IPS DF 6.9 (cell line): ENCODE data around the gene DIP2C.

Experiments used
- DNase-seq: peaks from one replicate; pipeline ENCODE4 v3.0.0-alpha.2; 2013; ENCODE audit warnings: low read depth, low spot score
- H3K27ac ChIP-seq: one replicate; pipeline ENCODE4 v1.5.1; 2013; ENCODE audit warnings: low read length, control low read depth
- H3K27me3 ChIP-seq: 2 replicates; pipeline ENCODE4 v1.6.1; 2013; ENCODE audit warnings: mild to moderate bottlenecking, low read length; ENCODE audit not compliant: control insufficient read depth, insufficient read depth
- H3K36me3 ChIP-seq: 2 replicates; pipeline ENCODE4 v1.6.1; 2013; ENCODE audit warnings: low read length; ENCODE audit not compliant: control insufficient read depth, insufficient read depth
- H3K4me1 ChIP-seq: 2 replicates; pipeline ENCODE4 v1.6.1; 2013; ENCODE audit warnings: low read length; ENCODE audit not compliant: control insufficient read depth, insufficient read depth
- H3K4me3 ChIP-seq: 2 replicates; pipeline ENCODE4 v1.5.1; 2013; ENCODE audit warnings: mild to moderate bottlenecking, low read length
- H3K9me3 ChIP-seq: 2 replicates; pipeline ENCODE4 v1.6.1; 2013; ENCODE audit warnings: low read length, inconsistent platforms; ENCODE audit not compliant: control insufficient read depth, insufficient read depth
- WGBS: extraction: QIAGEN DNeasy Blood & Tissue Kit; methylation state at CpG from one replicate; pipeline ENCODE4 v1.1.7; 2013; ENCODE audit warnings: mixed read lengths, missing lambda C conversion rate; ENCODE audit not compliant: insufficient read length, insufficient coverage; 5-methylcytosine and 5-hydroxymethylcytosine counted together

DIP2C gene

GRCh38 chr10:531541-531940 lies 157.9 kb downstream of the DIP2C start:
- no peaks in the 10 kb centered on the region for H3K27me3 ChIP-seq
- H3K27ac ChIP-seq, result no peak overlapping the region
- no peak for DNase-seq
- no peaks in the 10 kb centered on the region; the same call in 1 of the 2 replicates for H3K36me3 ChIP-seq
- no peaks in the 10 kb centered on the region for H3K9me3 ChIP-seq
- no peak overlapping the region for H3K4me3 ChIP-seq
- no CpG with 5 or more reads among the region's 18 CpGs for WGBS
- no peaks in the 10 kb centered on the region; the same call in 1 of the 2 replicates for H3K4me1 ChIP-seq

GRCh38 chr10:530717-531116 lies 158.8 kb downstream of the DIP2C start:
- no CpG with 5 or more reads among the region's 16 CpGs for WGBS
- Histone ChIP-seq H3K4me1 (no peaks in the 10 kb centered on the region; the same call in 1 of the 2 replicates), H3K4me3 (no peak overlapping the region), H3K9me3 (no peaks in the 10 kb centered on the region), H3K36me3 (no peaks in the 10 kb centered on the region; the same call in 1 of the 2 replicates), H3K27me3 (no peaks in the 10 kb centered on the region), H3K27ac (no peak overlapping the region)
- DNase-seq, result no peak

GRCh38 chr10:529468-530230 lies 159.8 kb downstream of the DIP2C start:
- WGBS, result no CpG with 5 or more reads among the region's 27 CpGs
- no peak for DNase-seq
- no peaks in the 10 kb centered on the region; the same call in 1 of the 2 replicates for H3K4me1 ChIP-seq
- no peaks in the 10 kb centered on the region for H3K9me3 ChIP-seq
- H3K27me3 ChIP-seq, result no peaks in the 10 kb centered on the region
- H3K36me3 ChIP-seq, result no peaks in the 10 kb centered on the region; the same call in 1 of the 2 replicates
- no peak overlapping the region for H3K27ac ChIP-seq
- no peak overlapping the region for H3K4me3 ChIP-seq

GRCh38 chr10:528173-529165 lies 161.0 kb downstream of the DIP2C start:
- Histone ChIP-seq H3K4me1 (no peaks in the 10 kb centered on the region; the same call in 1 of the 2 replicates), H3K9me3 (no peaks in the 10 kb centered on the region), H3K36me3 (no peaks in the 10 kb centered on the region; the same call in 1 of the 2 replicates), H3K27me3 (no peaks in the 10 kb centered on the region), H3K27ac (no peak overlapping the region), H3K4me3 (no peak overlapping the region)
- no peak for DNase-seq
- no CpG with 5 or more reads among the region's 37 CpGs for WGBS

- no peak overlapping the region for H3K4me3 ChIP-seq
- no peaks in the 10 kb centered on the region for H3K27me3 ChIP-seq
- no CpG with 5 or more reads among the region's 1 CpG for WGBS
- H3K36me3 ChIP-seq, result no peaks in the 10 kb centered on the region; the same call in 1 of the 2 replicates
- no peaks in the 10 kb centered on the region for H3K9me3 ChIP-seq
- DNase-seq, result no peak
- H3K27ac ChIP-seq, result no peak overlapping the region
- no peaks in the 10 kb centered on the region; the same call in 1 of the 2 replicates for H3K4me1 ChIP-seq
Measured at GRCh38 chr10:527416-527815, 162.1 kb downstream of the DIP2C start.

GRCh38 chr10:526651-527312 lies 162.7 kb downstream of the DIP2C start:
- no peak for DNase-seq
- Histone ChIP-seq H3K9me3 (no peaks in the 10 kb centered on the region), H3K27me3 (no peaks in the 10 kb centered on the region), H3K4me3 (no peak overlapping the region), H3K36me3 (no peaks in the 10 kb centered on the region; the same call in 1 of the 2 replicates), H3K27ac (no peak overlapping the region), H3K4me1 (no peaks in the 10 kb centered on the region; the same call in 1 of the 2 replicates)
- no CpG with 5 or more reads among the region's 21 CpGs for WGBS

GRCh38 chr10:525565-526315 lies 163.7 kb downstream of the DIP2C start:
- no CpG with 5 or more reads among the region's 17 CpGs for WGBS
- Histone ChIP-seq H3K27me3 (no peaks in the 10 kb centered on the region), H3K4me3 (no peak overlapping the region), H3K36me3 (no peaks in the 10 kb centered on the region; the same call in 1 of the 2 replicates), H3K4me1 (no peaks in the 10 kb centered on the region; the same call in 1 of the 2 replicates), H3K9me3 (no peaks in the 10 kb centered on the region), H3K27ac (no peak overlapping the region)
- no peak for DNase-seq

GRCh38 chr10:523925-524324 lies 165.5 kb downstream of the DIP2C start:
- DNase-seq, result no peak
- WGBS, result no CpG with 5 or more reads among the region's 8 CpGs
- H3K27me3 ChIP-seq, result no peaks in the 10 kb centered on the region

GRCh38 chr10:522350-522749 lies 167.1 kb downstream of the DIP2C start:
- Histone ChIP-seq H3K4me3 (no peak overlapping the region), H3K9me3 (no peaks in the 10 kb centered on the region), H3K4me1 (no peaks in the 10 kb centered on the region; the same call in 1 of the 2 replicates), H3K27me3 (no peaks in the 10 kb centered on the region), H3K27ac (no peak overlapping the region), H3K36me3 (no peaks in the 10 kb centered on the region; the same call in 1 of the 2 replicates)
- WGBS, result no CpG with 5 or more reads among the region's 13 CpGs
- no peak for DNase-seq

More at GRCh38 chr10:523925-524324, 165.5 kb downstream of the DIP2C start:
- Histone ChIP-seq H3K4me1 (no peaks in the 10 kb centered on the region; the same call in 1 of the 2 replicates), H3K36me3 (no peaks in the 10 kb centered on the region; the same call in 1 of the 2 replicates), H3K9me3 (no peaks in the 10 kb centered on the region), H3K27ac (no peak overlapping the region), H3K4me3 (no peak overlapping the region)
